Activated CD4-positive, CD25-positive, alpha-beta regulatory T cell treated with anti-CD3 and anti-CD28 coated beads, Interleukin-2, amount 50 U/mL, for 24 hours (primary cell): ENCODE results near the gene ANXA2R.
A peak's percentile ranks its signal among the peaks of the same experiment; 100 is the strongest.
"Not testable (repeated sequence)": the region's sequence is repeated elsewhere in the genome, so short reads cannot be mapped to it uniquely, and the experiment has no call there.

Source experiments
- ATAC-seq, 2 donors: fragments of 150-1000 bp; cut with Tn5 transposase; one replicate each; pipeline ENCODE4 v1.10.0; 2021; ENCODE audit warnings: mild to moderate bottlenecking in 1 of 2, moderate library complexity in 1 of 2

The ANXA2R gene

GRCh38 chr5:43060020-43060419, 19.9 kb upstream of the ANXA2R start:
- not testable (repeated sequence) for ATAC-seq

- ATAC-seq, result not testable (repeated sequence)
Observed at GRCh38 chr5:43055098-43055497, 15.0 kb upstream of the ANXA2R start.

DNA sequence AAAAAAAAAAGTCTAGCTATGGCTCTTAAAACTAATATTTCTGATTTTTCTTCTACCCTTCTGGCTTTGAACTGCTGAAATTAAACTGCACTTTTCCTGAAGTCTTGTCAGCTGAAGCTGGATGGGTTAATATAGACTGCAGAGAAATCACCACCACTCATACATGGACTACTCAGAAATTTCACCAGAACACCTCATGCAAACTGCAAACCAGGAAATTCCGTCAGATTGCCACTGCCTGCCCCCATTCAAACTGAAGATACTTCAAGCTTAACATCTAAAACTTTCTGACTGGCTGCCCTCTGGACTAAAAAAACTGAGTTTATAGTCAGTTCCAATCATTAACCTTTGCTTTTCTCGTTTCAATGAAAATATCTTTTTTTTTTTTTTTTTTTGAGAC, 11.6 kb upstream of the ANXA2R start:
- ATAC-seq, result no peak

GRCh38 chr5:43050384-43050783, 10.3 kb upstream of the ANXA2R start:
- ATAC-seq, result no peak

DNA sequence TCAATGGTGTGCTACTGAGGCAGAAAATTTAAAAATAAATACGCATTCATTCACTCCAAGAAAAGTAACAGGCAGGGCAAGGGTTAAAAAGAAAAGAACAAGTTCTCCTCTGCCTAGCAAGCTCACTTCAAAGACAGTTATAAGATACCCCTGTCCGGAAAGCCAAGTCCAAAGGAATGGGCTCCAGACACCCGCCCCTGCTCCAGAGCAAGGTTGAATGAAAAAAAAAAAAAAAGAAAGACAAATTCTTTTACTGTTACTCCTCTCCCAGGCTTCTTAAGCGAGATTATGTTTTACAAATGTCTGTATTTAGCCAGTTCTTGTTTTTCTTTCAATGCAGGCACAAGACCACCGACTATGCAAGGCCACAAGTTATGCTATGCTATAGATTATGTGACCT, 9.1 kb upstream of the ANXA2R start:
- ATAC-seq, result no peak

DNA sequence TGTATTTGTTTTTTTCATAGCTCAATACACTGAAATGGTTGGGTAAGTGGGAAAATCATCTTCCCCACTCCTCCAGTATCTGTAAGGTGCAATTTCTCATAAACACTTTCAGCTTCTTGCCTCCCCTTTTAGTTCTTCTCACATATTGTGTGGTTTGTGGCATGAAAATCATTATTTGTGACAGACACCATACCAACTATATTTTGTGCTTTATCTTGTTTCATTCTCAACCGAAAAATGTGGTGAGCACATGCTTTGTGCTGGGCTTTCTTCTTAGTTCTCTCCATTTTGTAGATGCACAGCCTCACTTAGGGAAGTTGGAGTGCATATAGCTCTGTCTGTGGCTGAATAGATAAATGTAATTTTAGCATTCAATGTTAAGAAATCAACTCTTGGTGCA, 6.4 kb upstream of the ANXA2R start:
- ATAC-seq, result no peak

DNA sequence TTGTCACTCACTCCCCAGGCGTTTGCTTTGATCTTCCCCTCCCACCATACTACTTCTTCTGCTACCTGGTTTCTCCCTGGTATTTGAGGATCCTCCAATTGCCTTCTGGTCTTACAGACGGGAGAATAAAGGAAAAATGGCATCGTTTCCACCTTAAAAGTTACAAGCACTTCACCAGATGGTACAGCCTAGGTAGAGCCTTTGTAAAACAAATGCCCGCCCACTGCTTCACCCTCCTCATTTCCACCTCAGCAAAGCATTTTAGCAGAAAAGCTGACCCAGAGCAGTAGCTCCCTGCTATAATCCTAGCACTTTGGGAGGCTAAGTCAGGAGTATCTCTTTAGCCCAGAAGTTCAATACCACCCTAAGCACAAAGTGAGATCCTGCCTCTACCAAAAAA, 5.1 kb upstream of the ANXA2R start:
- no peak for ATAC-seq

- ATAC-seq, result no peak
Observed at GRCh38 chr5:43044181-43044914, 4.2 kb upstream of the ANXA2R start.

DNA sequence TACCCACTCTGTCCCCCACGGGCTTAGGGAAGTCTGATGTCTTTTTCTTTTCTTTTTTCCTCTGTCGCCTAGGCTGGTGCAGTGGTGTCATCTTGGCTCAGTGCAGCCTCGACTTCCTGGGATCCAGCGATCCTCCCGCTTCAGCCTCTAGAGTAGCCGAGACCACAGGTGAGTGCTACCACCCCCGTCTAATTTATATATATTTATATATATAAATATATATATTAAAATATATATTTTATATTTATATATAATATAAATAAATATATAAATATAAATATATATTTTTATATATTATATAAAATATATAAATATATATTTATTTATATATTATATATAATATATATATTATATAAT, 3.3 kb upstream of the ANXA2R start:
- no peak for ATAC-seq

GRCh38 chr5:43042626-43043399, 2.7 kb upstream of the ANXA2R start:
- ATAC-seq, result no peak

DNA sequence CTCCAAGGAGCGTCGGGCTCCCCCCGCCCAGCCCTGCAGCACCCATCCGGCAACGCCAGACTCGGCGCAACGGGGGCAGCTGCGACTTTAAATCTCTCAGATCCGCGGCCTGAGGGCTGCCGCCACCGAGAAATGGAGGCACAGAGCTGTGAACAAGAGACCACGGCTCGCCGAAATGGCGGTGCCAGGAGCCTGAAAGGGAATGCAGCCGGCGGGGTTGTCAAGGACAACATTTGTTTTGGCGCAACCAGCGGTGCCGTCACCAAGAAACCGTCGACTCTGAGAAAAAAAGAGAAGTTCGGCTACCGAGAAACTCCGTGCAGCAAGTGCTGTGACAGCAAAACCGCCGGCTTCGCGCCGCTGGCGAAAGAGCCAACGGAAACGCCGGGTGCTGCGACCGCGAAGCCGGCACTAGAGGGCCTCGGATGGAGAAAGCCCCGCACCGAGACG, 2.1 kb upstream of the ANXA2R start:
- peak; percentile 18 to 19 for ATAC-seq

DNA sequence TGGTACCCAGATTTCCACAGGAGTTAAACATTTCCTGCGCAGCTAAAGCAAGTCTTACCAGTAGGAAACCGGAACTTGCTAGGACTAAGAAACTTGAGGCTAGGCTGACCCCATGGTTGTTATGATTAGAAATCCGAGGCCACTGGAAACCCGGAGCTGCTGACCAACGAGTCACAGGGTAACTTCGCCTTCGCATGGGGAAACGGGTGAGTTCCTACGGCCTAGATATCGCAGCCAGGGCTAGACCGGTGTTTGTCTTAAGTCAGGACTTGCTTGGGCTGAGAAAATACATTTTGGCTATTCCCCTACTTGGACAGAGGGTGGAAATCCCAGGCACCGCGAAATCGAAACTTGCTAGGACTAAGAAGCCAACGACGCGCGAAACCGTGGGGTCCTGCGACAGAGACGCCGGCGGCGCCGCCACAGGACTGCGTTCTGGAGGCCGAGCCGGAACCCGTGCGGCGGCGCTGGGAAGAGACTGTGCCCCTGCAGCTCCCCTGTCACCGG, 1.6 kb upstream of the ANXA2R start:
- peak; percentile 18 to 21 for ATAC-seq

DNA sequence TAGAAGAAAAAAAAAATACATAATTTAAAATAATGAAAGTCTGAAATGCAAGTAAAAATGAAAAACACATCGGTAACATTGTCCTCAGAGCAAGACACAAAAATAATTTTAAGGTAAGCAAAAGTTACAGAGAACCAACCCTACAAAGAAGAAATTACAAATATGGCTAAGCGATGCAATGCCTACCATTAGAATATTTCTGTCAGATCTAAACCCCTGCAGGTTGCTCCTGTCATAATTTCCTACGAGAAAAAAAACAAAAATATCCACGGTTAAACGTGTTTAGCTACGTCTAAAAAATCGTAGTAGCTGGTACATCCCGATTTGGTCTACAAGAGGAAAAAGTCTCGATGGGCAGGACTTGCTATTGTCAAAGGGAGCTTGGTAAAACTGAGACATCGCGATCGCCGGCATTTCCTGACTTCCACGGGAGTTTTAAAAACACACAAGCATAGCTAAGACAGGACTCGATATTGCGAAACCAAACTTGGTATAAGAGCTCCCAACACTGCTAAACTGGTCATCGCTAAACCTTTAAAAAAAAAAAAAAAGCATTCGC, 1.1 kb upstream of the ANXA2R start:
- no peak for ATAC-seq

- peak; percentile 5 to 9 for ATAC-seq
Observed at GRCh38 chr5:43039471-43040286, 440 bp downstream of the ANXA2R start.

- ATAC-seq, result no peak
Observed at GRCh38 chr5:43039152-43039470, 1.0 kb downstream of the ANXA2R start.

DNA sequence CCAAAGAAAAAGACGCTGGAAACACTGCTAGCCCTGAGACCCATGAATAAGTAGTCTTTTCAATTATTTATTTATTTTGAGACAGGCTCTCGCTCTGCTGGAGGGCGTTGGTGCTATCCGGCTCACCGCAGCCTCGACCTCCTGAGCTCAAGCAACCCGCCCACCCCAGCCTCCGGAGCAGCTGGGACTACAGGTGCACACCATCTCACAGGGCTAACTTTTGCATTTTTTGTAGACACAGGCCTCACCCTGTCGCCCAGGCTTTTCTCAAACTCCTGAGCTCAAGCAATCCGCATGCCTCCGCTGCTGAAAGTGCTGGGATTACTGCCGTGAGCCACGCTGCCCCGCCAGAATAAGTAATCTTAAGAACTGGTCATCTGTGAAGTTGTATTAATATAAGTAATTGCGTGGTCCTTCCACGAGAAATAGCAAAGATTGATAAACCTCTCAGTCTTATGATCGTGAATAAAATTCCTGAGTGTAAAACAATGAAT, 1.6 kb downstream of the ANXA2R start:
- no peak for ATAC-seq

DNA sequence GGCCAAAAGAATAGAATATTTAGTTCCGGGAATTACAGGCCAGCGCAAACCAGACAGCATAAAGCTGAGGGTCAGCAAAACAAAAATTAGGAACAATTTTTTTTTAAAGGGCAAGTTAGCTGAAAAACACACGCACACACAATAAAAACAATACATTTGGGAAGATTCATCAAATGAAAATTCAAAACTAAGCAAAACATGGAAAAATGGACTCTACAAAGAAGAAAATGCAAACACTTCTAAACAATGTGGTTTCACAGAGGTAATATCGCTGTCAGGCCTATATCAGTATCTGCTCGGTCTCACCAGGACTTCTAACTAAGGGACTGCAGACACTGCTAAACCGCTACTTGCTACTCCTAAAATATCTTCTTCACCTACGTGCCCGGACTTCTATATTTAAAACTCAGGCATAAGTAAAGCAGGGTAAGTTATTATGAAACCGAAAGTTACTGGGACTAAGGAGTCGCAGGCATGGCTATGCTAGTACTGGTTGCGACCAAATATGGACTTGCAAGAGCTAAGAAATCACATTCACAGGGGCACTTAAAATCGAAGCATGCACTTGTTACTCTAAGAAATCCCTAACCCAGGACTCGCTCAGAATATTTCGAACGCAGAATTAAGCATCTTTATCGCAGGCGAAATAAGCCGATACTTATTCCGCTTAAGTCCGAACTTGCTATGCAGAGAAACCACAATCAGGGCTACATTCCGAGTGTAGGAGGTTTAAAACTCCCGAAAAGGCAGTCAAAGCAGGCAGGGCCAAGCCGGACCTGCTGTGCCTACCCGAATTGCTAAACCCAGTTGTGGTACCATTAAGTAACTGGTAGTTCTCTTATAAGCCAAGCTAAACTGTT, 2.3 kb downstream of the ANXA2R start:
- peak; percentile 9 to 12 for ATAC-seq

- ATAC-seq, result no peak
Observed at GRCh38 chr5:43036856-43037635, 3.1 kb downstream of the ANXA2R start.

DNA sequence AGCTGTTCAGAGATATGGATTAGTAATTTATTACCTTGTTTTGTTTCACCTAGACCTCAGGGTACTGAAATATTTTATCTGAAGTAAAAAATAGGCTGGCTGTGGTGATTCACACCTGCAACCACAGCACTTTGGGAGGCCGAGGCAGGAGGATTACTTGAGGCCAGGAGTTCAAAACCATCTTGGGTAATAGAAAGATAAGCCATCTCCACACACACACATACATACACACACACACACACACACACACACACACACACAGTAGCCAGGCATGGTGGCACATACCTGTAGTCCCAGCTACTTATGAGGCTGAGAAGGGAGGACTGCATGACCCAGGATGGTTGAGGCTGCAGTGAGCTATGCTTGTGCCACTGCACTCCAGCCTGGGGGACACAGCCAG, 3.7 kb downstream of the ANXA2R start:
- ATAC-seq, result no peak

- no peak for ATAC-seq
Observed at GRCh38 chr5:43034591-43034968, 5.5 kb downstream of the ANXA2R start.
